AG09319 (cell line): ENCODE results near the gene ZNF263.

ENCODE experiments used
- DNase-seq: peaks from one replicate; pipeline ENCODE4 v3.0.0-alpha.2; 2010; ENCODE audit warnings: low read depth; ENCODE audit errors: extremely low read depth
- CTCF ChIP-seq: IDR thresholded peaks from 2 replicates; pipeline ENCODE4 v1.5.1; 2011; ENCODE audit warnings: low read depth, mild to moderate bottlenecking, inconsistent platforms, low read length, moderate library complexity

Gene ZNF263

GRCh38 chr16:3254309-3254708 is 29.0 kb upstream of the ZNF263 start:
- no peak for TF ChIP-seq CTCF
- DNase-seq = no peak

GRCh38 chr16:3256146-3256865 is 27.0 kb upstream of the ZNF263 start, which contains the start of gene MEFV:
TSS of gene MEFV (minus strand) at chr16:3256633. CDS start at chr16:3256587, 46 bp downstream.
- TF ChIP-seq CTCF = no peak
- DNase-seq = no peak

GRCh38 chr16:3256866-3257465 is 26.3 kb upstream of the ZNF263 start:
- no peak for DNase-seq
- TF ChIP-seq CTCF = no peak

GRCh38 chr16:3259836-3260235 is 23.5 kb upstream of the ZNF263 start:
- TF ChIP-seq CTCF = no peak
- DNase-seq = no peak

- no peak for DNase-seq
- TF ChIP-seq CTCF = no peak
Observed at GRCh38 chr16:3262517-3262916, 20.8 kb upstream of the ZNF263 start.

- DNase-seq = peak; percentile 96
- TF ChIP-seq CTCF = peak; percentile 31
Observed at GRCh38 chr16:3264137-3265036, 18.9 kb upstream of the ZNF263 start.
